Pancreas (tissue), 10 donors: Measurements from ENCODE around the gene NCF4. TPM values are rescaled to one million over a fixed set of nuclear protein-coding genes. Genes with fewer than 3 reads are reported as not detected.

ENCODE experiments used
- ATAC-seq, 4 donors: fragments of 200-7000 bp; cut with Tn5 transposase; one replicate each; pipeline versions ENCODE4 v1.8.0 to v1.9.1; 2020; ENCODE audit warnings: mild to moderate bottlenecking in 4 of 4, moderate library complexity in 4 of 4
- DNase-seq, 6 donors: peaks; one replicate each; pipeline ENCODE4 v3.0.0-alpha.2; 2020
- FAIRE-seq: peaks from 2 replicates; lab custom pipeline; 2012; peaks lifted over from hg19 to GRCh38; lab: Jason Lieb, UNC
- H3K27ac ChIP-seq, 4 donors: fragments of 200-600 bp; sonication (generic); 1 replicate in 3 of 4; 2 replicates in 1 of 4; pipeline versions ENCODE4 v1.5.0 to v1.8.0; 2020
- H3K27me3 ChIP-seq, 4 donors: fragments of 200-600 bp; one replicate each; pipeline ENCODE4 v1.8.0; 2021
- H3K36me3 ChIP-seq, 3 donors: fragments of 200-600 bp; sonication (generic) in 1 of 3; one replicate each; pipeline versions ENCODE4 v1.5.0 to v1.8.0; 2020 to 2021
- H3K4me1 ChIP-seq, 3 donors: fragments of 200-600 bp; one replicate each; pipeline ENCODE4 v1.8.0; 2021
- H3K4me3 ChIP-seq, 4 donors: fragments of 200-600 bp; sonication (generic) in 2 of 4; one replicate each; pipeline versions ENCODE4 v1.5.0 to v1.8.0; 2020 to 2021
- H3K9me3 ChIP-seq, 4 donors: fragments of 200-600 bp; one replicate each; pipeline ENCODE4 v1.8.0; 2021
- CTCF ChIP-seq, 4 donors: fragments of 200-600 bp; sonication (generic) in 3 of 4; IDR thresholded peaks; one replicate each; pipeline versions ENCODE4 v1.5.0 to v1.8.0; 2021; ENCODE audit warnings: antibody characterized with exemption in 4 of 4
- WGBS, 2 donors: extraction: QIAGEN DNeasy Blood & Tissue Kit; methylation state at CpG; one replicate each; pipeline ENCODE4 v1.1.7; 2013; 5-methylcytosine and 5-hydroxymethylcytosine counted together
- intact Hi-C, 3 donors: fragments of 100-400 bp; cut with DNase I; formaldehyde crosslinking; loops; one replicate each; pipeline versions ENCODE4 v1.11.1 to v1.14.2; 2022
- polyA plus RNA-seq, 2 donors: library from polyadenylated mRNA; stranded (reverse); fragments of 200-250 nt; gene quantifications; one replicate each; pipeline ENCODE4 v1.2.3, GENCODE V29; 2013
- total RNA-seq, 6 donors: library from RNA; stranded (reverse); fragmentation: NEBNext Ultra II Directional in 4 of 6; extraction: Animal tissue kit (Norgen Biotek cat#: 25700) in 4 of 6; gene quantifications; one replicate each; pipeline versions ENCODE4 v1.2.1 to v1.2.4, GENCODE V29; 2021 to 2023
- donor health status: healthy with polysubstance abuse.
- donor health status: DM: no; HTN: no; CAD: no; lungs with moderate emphysema.
- donor health status: DM: no; HTN: no; CAD: no.
- donor health status: control.
- donor health status: control.
- donor health status: Bipolar disorder and iron deficiency.
- donor health status: DM: yes; HTN: yes; CAD: no.
- donor health status: DM: no; HTN: no; CAD: no.
- donor health status: DM: no; HTN: no; CAD: no.
- donor health status: DM: yes; HTN: yes; CAD: no.

NCF4 gene
- total and polyA plus RNA-seq, 8 donors: 0.32 to 7.1 (median 3.2) TPM

- FAIRE-seq: no peak
- WGBS, 2 donors: 46 to 67% methylated on average over 7 of the region's 7 CpGs
Measured at GRCh38 chr22:36922711-36923110, 61.9 kb downstream of the NCF4 start.

GRCh38 chr22:36923131-36923788 is 62.5 kb downstream of the NCF4 start:
- FAIRE-seq (no peak), DNase-seq (no peak), ATAC-seq (no peak)
- no peak overlapping the region for H3K4me3 ChIP-seq
- intact Hi-C loops: no loop called here
- no peaks in the 10 kb centered on the region for H3K4me1 ChIP-seq
- no peaks in the 10 kb centered on the region for H3K9me3 ChIP-seq
- H3K27me3 ChIP-seq: no peaks in the 10 kb centered on the region
- 56 to 64% methylated on average over 21 of the region's 21 CpGs for WGBS, 2 donors
- no peaks in the 10 kb centered on the region for H3K36me3 ChIP-seq
- TF ChIP-seq CTCF (IDR thresholded peaks at IDR 0.05): no peak
- H3K27ac ChIP-seq: no peak overlapping the region

More at GRCh38 chr22:36922711-36923110, 61.9 kb downstream of the NCF4 start:
- Histone ChIP-seq H3K4me1 (no peaks in the 10 kb centered on the region), H3K27ac (no peak overlapping the region), H3K27me3 (no peaks in the 10 kb centered on the region), H3K36me3 (no peaks in the 10 kb centered on the region), H3K4me3 (no peak overlapping the region), H3K9me3 (no peaks in the 10 kb centered on the region)
- ATAC-seq (no peak), DNase-seq (no peak)
- intact Hi-C loops: no loop called here
- TF ChIP-seq CTCF (IDR thresholded peaks at IDR 0.05): no peak

- DNase-seq (no peak), ATAC-seq (no peak), FAIRE-seq (no peak)
- Histone ChIP-seq H3K36me3 (no peaks in the 10 kb centered on the region), H3K27ac (no peak overlapping the region), H3K27me3 (no peaks in the 10 kb centered on the region), H3K4me1 (no peaks in the 10 kb centered on the region), H3K9me3 (no peaks in the 10 kb centered on the region), H3K4me3 (no peak overlapping the region)
- intact Hi-C loops: no loop called here
- WGBS, 2 donors: 55 to 77% methylated on average over 7 to 8 of the region's 8 CpGs
- TF ChIP-seq CTCF (IDR thresholded peaks at IDR 0.05): no peak
Measured at GRCh38 chr22:36924151-36924698, 63.4 kb downstream of the NCF4 start.

- FAIRE-seq (no peak), ATAC-seq (no peak), DNase-seq (no peak)
- Histone ChIP-seq H3K27ac (no peak overlapping the region), H3K36me3 (no peaks in the 10 kb centered on the region), H3K4me3 (no peak overlapping the region), H3K27me3 (no peaks in the 10 kb centered on the region), H3K9me3 (no peaks in the 10 kb centered on the region), H3K4me1 (no peaks in the 10 kb centered on the region)
- intact Hi-C loops: no loop called here
- TF ChIP-seq CTCF (IDR thresholded peaks at IDR 0.05): no peak
- WGBS, 2 donors: 70 to 85% methylated on average over 19 of the region's 19 CpGs
Measured at GRCh38 chr22:36925388-36926290, 64.8 kb downstream of the NCF4 start.
